Measurements from ENCODE around the gene PDE4B. TPM values are rescaled to one million over a fixed set of nuclear protein-coding genes. Genes with fewer than 3 reads are reported as not detected.

The PDE4B gene
- total and polyA plus RNA-seq, 9 of the 15 experiments (the other 6 are each of a cell fraction or from before 2014, with no cell fraction given) = 0.09 TPM; not detected in 8

DNA sequence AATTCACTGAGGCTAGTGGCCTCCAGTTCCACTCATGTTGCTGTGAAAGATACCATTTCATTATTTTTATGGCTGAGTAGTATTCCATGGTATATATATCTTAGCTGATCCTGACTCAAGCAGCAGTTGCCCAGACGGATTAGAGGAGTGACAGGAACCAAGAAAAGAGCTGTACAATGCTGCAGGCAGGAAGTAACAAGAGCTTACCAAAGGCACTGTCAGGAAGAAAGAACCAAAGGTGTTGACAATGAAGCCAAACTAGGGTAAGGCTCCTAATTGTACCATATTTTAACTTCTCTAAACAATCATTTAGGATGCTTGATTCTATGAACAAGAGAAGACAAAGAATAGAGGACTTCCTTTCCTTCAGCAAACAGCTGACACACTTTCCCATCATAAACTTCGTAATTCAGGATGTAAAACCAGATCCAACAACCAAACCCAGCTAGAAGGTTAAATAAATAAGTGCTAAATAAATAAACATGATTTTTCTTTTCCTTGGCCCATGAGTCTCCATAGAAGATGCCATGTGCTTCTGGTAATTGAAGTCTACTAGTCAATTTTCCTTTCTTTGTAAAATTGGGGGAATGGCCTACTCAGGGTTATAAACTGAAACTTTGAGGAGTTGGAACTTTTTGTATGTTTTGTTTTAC lies 493.0 kb downstream of the PDE4B start:
- no peaks in the 10 kb centered on the region for H3K9me1 ChIP-seq (ENCODE audit: control insufficient read depth, insufficient read depth, low read length)
- H3K27ac ChIP-seq (ENCODE audit: extremely low read depth, low read depth, low read length) = no peak overlapping the region
- ChIA-PET CTCF (ENCODE audit: low intra/inter-chr PET ratio) (no interaction called here), POLR2A (interaction anchor here (0.6 to 0.7 kb wide), 2 partner anchors 10 to 250 kb away, joined by 3 to 6 read pairs; no protein-coding TSS in a partner anchor)
- WGBS (ENCODE audit: insufficient coverage, low coverage, missing lambda C conversion rate) = 0% methylated on average over 2 of the region's 2 CpGs
- no peak overlapping the region for H3K4me3 ChIP-seq
- no peaks in the 10 kb centered on the region for H3K36me3 ChIP-seq (ENCODE audit: control insufficient read depth, insufficient read depth, low read length)
- intact Hi-C loops (cut with micrococcal nuclease) (no loop called here), in situ Hi-C loops (cut with MboI) (no loop called here)
- no peak overlapping the region for H2AFZ ChIP-seq (ENCODE audit: low read depth, low read length)
- H3K9ac ChIP-seq (ENCODE audit: insufficient read depth in 1 of 2, low read depth in 2 of 2, low read length in 2 of 2) = no peak overlapping the region
- no peaks in the 10 kb centered on the region; a peak in 1 of 5 replicates for H3K27me3 ChIP-seq (ENCODE audit: control insufficient read depth in 2 of 2, insufficient read depth in 2 of 2, low read length in 2 of 2)
- no peak overlapping the region for H3K4me2 ChIP-seq (ENCODE audit: insufficient read depth, low read length)
- no peaks in the 10 kb centered on the region for H3K4me1 ChIP-seq (replicated peaks in 1 of 2; ENCODE audit: control insufficient read depth in 2 of 2, insufficient read depth in 2 of 2, low read length in 2 of 2)
- no peak for DNase-seq (ENCODE audit: extremely low read depth in 1 of 4, low spot score in 3 of 4)
- BruUV-seq (replicated peaks) = no TSS peak
- no peaks in the 10 kb centered on the region for H3K79me2 ChIP-seq (ENCODE audit: control insufficient read depth, insufficient read depth, low read length)
- no peak for ATAC-seq
- FAIRE-seq = no peak
- no peaks in the 10 kb centered on the region for H4K20me1 ChIP-seq (replicated peaks; ENCODE audit: control insufficient read depth, insufficient read depth, low read length)
- H3K9me3 ChIP-seq (replicated peaks; ENCODE audit: control insufficient read depth, insufficient read depth, low read depth, low read length) = no peaks in the 10 kb centered on the region
- TF ChIP-seq, protein P1, sequence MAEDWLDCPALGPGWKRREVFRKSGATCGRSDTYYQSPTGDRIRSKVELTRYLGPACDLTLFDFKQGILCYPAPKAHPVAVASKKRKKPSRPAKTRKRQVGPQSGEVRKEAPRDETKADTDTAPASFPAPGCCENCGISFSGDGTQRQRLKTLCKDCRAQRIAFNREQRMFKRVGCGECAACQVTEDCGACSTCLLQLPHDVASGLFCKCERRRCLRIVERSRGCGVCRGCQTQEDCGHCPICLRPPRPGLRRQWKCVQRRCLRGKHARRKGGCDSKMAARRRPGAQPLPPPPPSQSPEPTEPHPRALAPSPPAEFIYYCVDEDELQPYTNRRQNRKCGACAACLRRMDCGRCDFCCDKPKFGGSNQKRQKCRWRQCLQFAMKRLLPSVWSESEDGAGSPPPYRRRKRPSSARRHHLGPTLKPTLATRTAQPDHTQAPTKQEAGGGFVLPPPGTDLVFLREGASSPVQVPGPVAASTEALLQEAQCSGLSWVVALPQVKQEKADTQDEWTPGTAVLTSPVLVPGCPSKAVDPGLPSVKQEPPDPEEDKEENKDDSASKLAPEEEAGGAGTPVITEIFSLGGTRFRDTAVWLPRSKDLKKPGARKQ (CRISPR knock-in tag; IDR thresholded peaks at IDR 0.05) = no peak
- TF ChIP-seq CHD7 (IDR thresholded peaks at IDR 0.05; ENCODE audit: low read depth, low read length) = no peak
- no peak for TF ChIP-seq SIX5 (IDR thresholded peaks at IDR 0.05; ENCODE audit: borderline replicate concordance in 1 of 2, insufficient read depth in 1 of 2, low read depth in 1 of 2, low read length in 2 of 2)
- no peak for TF ChIP-seq ESRRB (CRISPR knock-in tag; IDR thresholded peaks at IDR 0.05; ENCODE audit: borderline replicate concordance)
- no peak for TF ChIP-seq ZNF766 (CRISPR knock-in tag; conservative IDR thresholded peaks at IDR 0.05)
- no peak for TF ChIP-seq PCBP2 (IDR thresholded peaks at IDR 0.05; ENCODE audit: low read depth, low read length, poor library complexity, severe bottlenecking)
- no peak for TF ChIP-seq MED1 (CRISPR knock-in tag; IDR thresholded peaks at IDR 0.05; ENCODE audit: borderline replicate concordance)
- TF ChIP-seq RB1 (IDR thresholded peaks at IDR 0.05; ENCODE audit: low read depth) = no peak
